ENCODE results near the gene GYG2.
A peak's percentile ranks its signal among the peaks of the same experiment; 100 is the strongest.

The GYG2 gene

GRCh38 chrX:2831471-2832228, 2.9 kb downstream of the GYG2 start:
- Histone ChIP-seq H3K9ac (ENCODE audit: insufficient read length, low read depth) (no peak overlapping the region), H3K4me3 (ENCODE audit: insufficient read length, low read depth) (no peak overlapping the region), H3K27me3 (ENCODE audit: insufficient read depth, insufficient read length) (peaks cover 9% of the 10 kb centered on the region), H3K9me3 (ENCODE audit: insufficient read depth, low read length) (peaks cover 6% of the 10 kb centered on the region; the same call in 1 of the 2 replicates), H3K4me1 (ENCODE audit: insufficient read depth, insufficient read length) (no peaks in the 10 kb centered on the region), H3K36me3 (ENCODE audit: insufficient read depth, insufficient read length, low read length) (peaks cover 31% of the 10 kb centered on the region)
- DNase-seq (ENCODE audit: low read depth, low spot score) = no peak
- TF ChIP-seq ZNF274 (IDR thresholded peaks at IDR 0.05; ENCODE audit: low read depth, low read length) (no peak), SUZ12 (IDR thresholded peaks at IDR 0.05; ENCODE audit: extremely low read depth, insufficient read depth, insufficient read length) (no peak), YY1 (IDR thresholded peaks at IDR 0.05; ENCODE audit: insufficient read depth, insufficient read length) (no peak)

GRCh38 chrX:2837961-2838360, 9.2 kb downstream of the GYG2 start:
- H3K9ac ChIP-seq (ENCODE audit: insufficient read length, low read depth) = no peak overlapping the region
- H3K27me3 ChIP-seq (ENCODE audit: insufficient read depth, insufficient read length) = no peaks in the 10 kb centered on the region
- H3K36me3 ChIP-seq (ENCODE audit: insufficient read depth, insufficient read length, low read length) = peaks cover 28% of the 10 kb centered on the region
- peaks cover 26% of the 10 kb centered on the region for H3K9me3 ChIP-seq (ENCODE audit: insufficient read depth, low read length)
- H3K4me1 ChIP-seq (ENCODE audit: insufficient read depth, insufficient read length) = no peaks in the 10 kb centered on the region
- H3K4me3 ChIP-seq (ENCODE audit: insufficient read length, low read depth) = no peak overlapping the region
- TF ChIP-seq ZNF274 (IDR thresholded peaks at IDR 0.05; ENCODE audit: low read depth, low read length) (no peak), YY1 (IDR thresholded peaks at IDR 0.05; ENCODE audit: insufficient read depth, insufficient read length) (no peak)
- DNase-seq (ENCODE audit: low read depth, low spot score) = no peak

- H3K36me3 ChIP-seq (ENCODE audit: insufficient read depth, insufficient read length, low read length) = peaks cover 22% of the 10 kb centered on the region
- no peaks in the 10 kb centered on the region for H3K27me3 ChIP-seq (ENCODE audit: insufficient read depth, insufficient read length)
- TF ChIP-seq SUZ12 (IDR thresholded peaks at IDR 0.05; ENCODE audit: extremely low read depth, insufficient read depth, insufficient read length) (no peak), ZNF274 (IDR thresholded peaks at IDR 0.05; ENCODE audit: low read depth, low read length) (no peak), YY1 (IDR thresholded peaks at IDR 0.05; ENCODE audit: insufficient read depth, insufficient read length) (no peak)
- H3K4me1 ChIP-seq (ENCODE audit: insufficient read depth, insufficient read length) = no peaks in the 10 kb centered on the region
- peaks cover 36% of the 10 kb centered on the region for H3K9me3 ChIP-seq (ENCODE audit: insufficient read depth, low read length)
- no peak for DNase-seq (ENCODE audit: low read depth, low spot score)
- H3K9ac ChIP-seq (ENCODE audit: insufficient read length, low read depth) = no peak overlapping the region
- H3K4me3 ChIP-seq (ENCODE audit: insufficient read length, low read depth) = no peak overlapping the region
Measured at GRCh38 chrX:2840961-2841360, 12.2 kb downstream of the GYG2 start.

GRCh38 chrX:2841537-2841936, 12.8 kb downstream of the GYG2 start:
- Histone ChIP-seq H3K9me3 (ENCODE audit: insufficient read depth, low read length) (peaks cover 31% of the 10 kb centered on the region), H3K4me3 (ENCODE audit: insufficient read length, low read depth) (no peak overlapping the region), H3K9ac (ENCODE audit: insufficient read length, low read depth) (no peak overlapping the region), H3K4me1 (ENCODE audit: insufficient read depth, insufficient read length) (no peaks in the 10 kb centered on the region), H3K36me3 (ENCODE audit: insufficient read depth, insufficient read length, low read length) (peaks cover 18% of the 10 kb centered on the region), H3K27me3 (ENCODE audit: insufficient read depth, insufficient read length) (no peaks in the 10 kb centered on the region)
- DNase-seq (ENCODE audit: low read depth, low spot score) = no peak
- TF ChIP-seq YY1 (IDR thresholded peaks at IDR 0.05; ENCODE audit: insufficient read depth, insufficient read length) (no peak), SUZ12 (IDR thresholded peaks at IDR 0.05; ENCODE audit: extremely low read depth, insufficient read depth, insufficient read length) (no peak), ZNF274 (IDR thresholded peaks at IDR 0.05; ENCODE audit: low read depth, low read length) (no peak)

GRCh38 chrX:2846992-2847391, 18.3 kb downstream of the GYG2 start:
- H3K9ac ChIP-seq (ENCODE audit: insufficient read length, low read depth) = no peak overlapping the region
- DNase-seq (ENCODE audit: low read depth, low spot score) = no peak
- peaks cover 9% of the 10 kb centered on the region for H3K36me3 ChIP-seq (ENCODE audit: insufficient read depth, insufficient read length, low read length)
- H3K4me3 ChIP-seq (ENCODE audit: insufficient read length, low read depth) = no peak overlapping the region
- no peak for TF ChIP-seq ZNF274 (IDR thresholded peaks at IDR 0.05; ENCODE audit: low read depth, low read length)
- TF ChIP-seq YY1 (IDR thresholded peaks at IDR 0.05; ENCODE audit: insufficient read depth, insufficient read length) = no peak
- no peak for TF ChIP-seq SUZ12 (IDR thresholded peaks at IDR 0.05; ENCODE audit: extremely low read depth, insufficient read depth, insufficient read length)
- H3K4me1 ChIP-seq (ENCODE audit: insufficient read depth, insufficient read length) = no peaks in the 10 kb centered on the region
- H3K9me3 ChIP-seq (ENCODE audit: insufficient read depth, low read length) = peaks cover 10% of the 10 kb centered on the region
- no peaks in the 10 kb centered on the region for H3K27me3 ChIP-seq (ENCODE audit: insufficient read depth, insufficient read length)

- peaks cover 16% of the 10 kb centered on the region for H3K9me3 ChIP-seq (ENCODE audit: insufficient read depth, low read length)
- no peak overlapping the region for H3K4me3 ChIP-seq (ENCODE audit: insufficient read length, low read depth)
- no peak overlapping the region for H3K9ac ChIP-seq (ENCODE audit: insufficient read length, low read depth)
- peaks cover 3% of the 10 kb centered on the region for H3K36me3 ChIP-seq (ENCODE audit: insufficient read depth, insufficient read length, low read length)
- no peak for TF ChIP-seq SUZ12 (IDR thresholded peaks at IDR 0.05; ENCODE audit: extremely low read depth, insufficient read depth, insufficient read length)
- no peak for TF ChIP-seq ZNF274 (IDR thresholded peaks at IDR 0.05; ENCODE audit: low read depth, low read length)
- no peaks in the 10 kb centered on the region for H3K4me1 ChIP-seq (ENCODE audit: insufficient read depth, insufficient read length)
- H3K27me3 ChIP-seq (ENCODE audit: insufficient read depth, insufficient read length) = no peaks in the 10 kb centered on the region
- peak; percentile 15 for DNase-seq (ENCODE audit: low read depth, low spot score)
Measured at GRCh38 chrX:2848871-2849301, 20.2 kb downstream of the GYG2 start.

- H3K9ac ChIP-seq (ENCODE audit: insufficient read length, low read depth) = no peak overlapping the region
- TF ChIP-seq ZNF274 (IDR thresholded peaks at IDR 0.05; ENCODE audit: low read depth, low read length) (no peak), YY1 (IDR thresholded peaks at IDR 0.05; ENCODE audit: insufficient read depth, insufficient read length) (no peak), SUZ12 (IDR thresholded peaks at IDR 0.05; ENCODE audit: extremely low read depth, insufficient read depth, insufficient read length) (no peak)
- no peaks in the 10 kb centered on the region for H3K27me3 ChIP-seq (ENCODE audit: insufficient read depth, insufficient read length)
- peaks cover 6% of the 10 kb centered on the region; the same call in 1 of the 2 replicates for H3K9me3 ChIP-seq (ENCODE audit: insufficient read depth, low read length)
- no peak overlapping the region for H3K4me3 ChIP-seq (ENCODE audit: insufficient read length, low read depth)
- no peak for DNase-seq (ENCODE audit: low read depth, low spot score)
- H3K36me3 ChIP-seq (ENCODE audit: insufficient read depth, insufficient read length, low read length) = peaks cover 48% of the 10 kb centered on the region
- no peaks in the 10 kb centered on the region for H3K4me1 ChIP-seq (ENCODE audit: insufficient read depth, insufficient read length)
Measured at GRCh38 chrX:2854918-2855317, 26.2 kb downstream of the GYG2 start.

All from NT2/D1 (cell line).